Measurements from ENCODE around the gene CENPS. TPM values are rescaled to one million over a fixed set of nuclear protein-coding genes. Genes with fewer than 3 reads are reported as not detected.

Gene CENPS
- total and polyA plus RNA-seq, 2 of the 13 experiments (the other 11 are each of a cell fraction or from before 2014, with no cell fraction given) = 3.3 to 22.0 TPM

- DNase-seq (ENCODE audit: low spot score) (no peak), ATAC-seq (no peak), FAIRE-seq (no peak)
- BruUV-seq (replicated peaks) = no TSS peak
- Histone ChIP-seq H3K27me3 (ENCODE audit: control insufficient read depth in 1 of 2, insufficient read depth in 2 of 2, low read length in 2 of 2) (no peaks in the 10 kb centered on the region), H3K4me3 (replicated peaks in 1 of 3; ENCODE audit: insufficient read depth in 1 of 3, low read depth in 2 of 3, low read length in 3 of 3) (no peak overlapping the region), H3K9ac (ENCODE audit: insufficient read depth, low read depth, low read length) (no peak overlapping the region), H3K36me3 (replicated peaks in 1 of 2; ENCODE audit: control insufficient read depth in 1 of 2, insufficient read depth in 2 of 2, low read length in 2 of 2) (peaks cover 0 to 3% of the 10 kb centered on the region in 2 experiments; a peak in 1 of 5 replicates), H3K79me2 (ENCODE audit: insufficient read depth, low read length) (no peaks in the 10 kb centered on the region), H3K27ac (ENCODE audit: extremely low read length, insufficient read depth, low read length) (no peak overlapping the region), H3K4me1 (ENCODE audit: insufficient read depth, low read length) (peaks cover 34% of the 10 kb centered on the region), H4K20me1 (ENCODE audit: insufficient read depth, low read length) (no peaks in the 10 kb centered on the region), H3K9me3 (ENCODE audit: low read length) (no peaks in the 10 kb centered on the region), H2AFZ (ENCODE audit: low read length) (no peak overlapping the region), H3K4me2 (ENCODE audit: low read depth, low read length) (no peak overlapping the region)
- CTCF ChIA-PET (ENCODE audit: low intra/inter-chr PET ratio, low total read pairs) = no interaction called here
- intact Hi-C loops (cut with micrococcal nuclease; ENCODE audit: unreplicated experiment) = no loop called here
- 97% methylated on average over 2 of the region's 2 CpGs for WGBS (ENCODE audit: low lambda C conversion rate)
- POLR2A ChIA-PET = no interaction called here
- in situ Hi-C loops (cut with HindIII; ENCODE audit: extremely low pct_ligation_motif_present, low pct_unique_long_range_greater_than_20kb) = no loop called here
- TF ChIP-seq RARG (CRISPR knock-in tag; IDR thresholded peaks at IDR 0.05; ENCODE audit: low read depth) = no peak
- TF ChIP-seq ZFP36L2 (CRISPR knock-in tag; IDR thresholded peaks at IDR 0.05) = no peak
- TF ChIP-seq, protein P1, sequence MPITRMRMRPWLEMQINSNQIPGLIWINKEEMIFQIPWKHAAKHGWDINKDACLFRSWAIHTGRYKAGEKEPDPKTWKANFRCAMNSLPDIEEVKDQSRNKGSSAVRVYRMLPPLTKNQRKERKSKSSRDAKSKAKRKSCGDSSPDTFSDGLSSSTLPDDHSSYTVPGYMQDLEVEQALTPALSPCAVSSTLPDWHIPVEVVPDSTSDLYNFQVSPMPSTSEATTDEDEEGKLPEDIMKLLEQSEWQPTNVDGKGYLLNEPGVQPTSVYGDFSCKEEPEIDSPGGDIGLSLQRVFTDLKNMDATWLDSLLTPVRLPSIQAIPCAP (CRISPR knock-in tag; IDR thresholded peaks at IDR 0.05; ENCODE audit: low read depth) = no peak
- TF ChIP-seq ZBTB34 (CRISPR knock-in tag; IDR thresholded peaks at IDR 0.05) = no peak
- TF ChIP-seq NFIB (CRISPR knock-in tag; IDR thresholded peaks at IDR 0.05; ENCODE audit: borderline replicate concordance) = no peak
- no peak for TF ChIP-seq CENPX (CRISPR knock-in tag; IDR thresholded peaks at IDR 0.05)
- TF ChIP-seq ZNF589 (CRISPR knock-in tag; conservative IDR thresholded peaks at IDR 0.05) = no peak
- TF ChIP-seq GTF2F1 (IDR thresholded peaks at IDR 0.05; ENCODE audit: low read length) = no peak
- TF ChIP-seq ETV5 (CRISPR knock-in tag; IDR thresholded peaks at IDR 0.05; ENCODE audit: borderline replicate concordance) = no peak
- TF ChIP-seq, protein P2, sequence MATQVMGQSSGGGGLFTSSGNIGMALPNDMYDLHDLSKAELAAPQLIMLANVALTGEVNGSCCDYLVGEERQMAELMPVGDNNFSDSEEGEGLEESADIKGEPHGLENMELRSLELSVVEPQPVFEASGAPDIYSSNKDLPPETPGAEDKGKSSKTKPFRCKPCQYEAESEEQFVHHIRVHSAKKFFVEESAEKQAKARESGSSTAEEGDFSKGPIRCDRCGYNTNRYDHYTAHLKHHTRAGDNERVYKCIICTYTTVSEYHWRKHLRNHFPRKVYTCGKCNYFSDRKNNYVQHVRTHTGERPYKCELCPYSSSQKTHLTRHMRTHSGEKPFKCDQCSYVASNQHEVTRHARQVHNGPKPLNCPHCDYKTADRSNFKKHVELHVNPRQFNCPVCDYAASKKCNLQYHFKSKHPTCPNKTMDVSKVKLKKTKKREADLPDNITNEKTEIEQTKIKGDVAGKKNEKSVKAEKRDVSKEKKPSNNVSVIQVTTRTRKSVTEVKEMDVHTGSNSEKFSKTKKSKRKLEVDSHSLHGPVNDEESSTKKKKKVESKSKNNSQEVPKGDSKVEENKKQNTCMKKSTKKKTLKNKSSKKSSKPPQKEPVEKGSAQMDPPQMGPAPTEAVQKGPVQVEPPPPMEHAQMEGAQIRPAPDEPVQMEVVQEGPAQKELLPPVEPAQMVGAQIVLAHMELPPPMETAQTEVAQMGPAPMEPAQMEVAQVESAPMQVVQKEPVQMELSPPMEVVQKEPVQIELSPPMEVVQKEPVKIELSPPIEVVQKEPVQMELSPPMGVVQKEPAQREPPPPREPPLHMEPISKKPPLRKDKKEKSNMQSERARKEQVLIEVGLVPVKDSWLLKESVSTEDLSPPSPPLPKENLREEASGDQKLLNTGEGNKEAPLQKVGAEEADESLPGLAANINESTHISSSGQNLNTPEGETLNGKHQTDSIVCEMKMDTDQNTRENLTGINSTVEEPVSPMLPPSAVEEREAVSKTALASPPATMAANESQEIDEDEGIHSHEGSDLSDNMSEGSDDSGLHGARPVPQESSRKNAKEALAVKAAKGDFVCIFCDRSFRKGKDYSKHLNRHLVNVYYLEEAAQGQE (IDR thresholded peaks at IDR 0.05; ENCODE audit: borderline replicate concordance in 1 of 2, low read depth in 1 of 2, low read length in 2 of 2) = no peak
- TF ChIP-seq MXI1 (IDR thresholded peaks at IDR 0.05; ENCODE audit: borderline replicate concordance, low read depth, low read length) = no peak
- TF ChIP-seq ZNF333 (CRISPR knock-in tag; IDR thresholded peaks at IDR 0.05; ENCODE audit: borderline replicate concordance) = no peak
- TF ChIP-seq, protein P3, sequence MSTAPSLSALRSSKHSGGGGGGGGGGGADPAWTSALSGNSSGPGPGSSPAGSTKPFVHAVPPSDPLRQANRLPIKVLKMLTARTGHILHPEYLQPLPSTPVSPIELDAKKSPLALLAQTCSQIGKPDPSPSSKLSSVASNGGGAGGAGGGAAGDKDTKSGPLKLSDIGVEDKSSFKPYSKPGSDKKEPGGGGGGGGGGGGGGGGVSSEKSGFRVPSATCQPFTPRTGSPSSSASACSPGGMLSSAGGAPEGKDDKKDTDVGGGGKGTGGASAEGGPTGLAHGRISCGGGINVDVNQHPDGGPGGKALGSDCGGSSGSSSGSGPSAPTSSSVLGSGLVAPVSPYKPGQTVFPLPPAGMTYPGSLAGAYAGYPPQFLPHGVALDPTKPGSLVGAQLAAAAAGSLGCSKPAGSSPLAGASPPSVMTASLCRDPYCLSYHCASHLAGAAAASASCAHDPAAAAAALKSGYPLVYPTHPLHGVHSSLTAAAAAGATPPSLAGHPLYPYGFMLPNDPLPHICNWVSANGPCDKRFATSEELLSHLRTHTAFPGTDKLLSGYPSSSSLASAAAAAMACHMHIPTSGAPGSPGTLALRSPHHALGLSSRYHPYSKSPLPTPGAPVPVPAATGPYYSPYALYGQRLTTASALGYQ (CRISPR knock-in tag; IDR thresholded peaks at IDR 0.05) = no peak
- no peak for TF ChIP-seq ZBTB42 (CRISPR knock-in tag; IDR thresholded peaks at IDR 0.05)
- no peak for TF ChIP-seq NFRKB (IDR thresholded peaks at IDR 0.05)
- TF ChIP-seq ZNF850 (CRISPR knock-in tag; conservative IDR thresholded peaks at IDR 0.05) = no peak
These were observed 10.1 kb downstream of the CENPS start for GRCh38 chr1:10440305-10440704.
